HEK293 (cell line): Measurements from ENCODE around the gene ZNHIT2.

Source experiments
- HOXA7 ChIP-seq: sonication (generic); formaldehyde crosslinking; IDR thresholded peaks from 2 replicates; pipeline ENCODE4 v1.8.1; 2022; ENCODE audit warnings: missing genetic modification reagents, borderline replicate concordance
- KLF10 ChIP-seq: fragments of 450-650 bp; IDR thresholded peaks from 2 replicates; pipeline ENCODE4 v1.5.1; 2018; ENCODE audit warnings: missing biosample characterization, mild to moderate bottlenecking, missing genetic modification characterization
- PRDM1 ChIP-seq: fragments of 450-650 bp; formaldehyde crosslinking; IDR thresholded peaks from 2 replicates; pipeline ENCODE4; 2016; ENCODE audit warnings: missing biosample characterization, missing genetic modification characterization
- SCRT1 ChIP-seq: fragments of 450-650 bp; formaldehyde crosslinking; IDR thresholded peaks from 2 replicates; pipeline ENCODE4 v1.5.1; 2016; ENCODE audit warnings: missing biosample characterization, missing genetic modification characterization, borderline replicate concordance
- SCRT2 ChIP-seq: fragments of 450-650 bp; formaldehyde crosslinking; IDR thresholded peaks from 2 replicates; pipeline ENCODE4 v1.5.1; 2016; ENCODE audit warnings: missing biosample characterization, missing genetic modification characterization
- ZBTB7A ChIP-seq: fragments of 450-650 bp; formaldehyde crosslinking; IDR thresholded peaks from 2 replicates; pipeline ENCODE4 v1.5.1; 2016; ENCODE audit warnings: low read depth, missing biosample characterization, missing genetic modification characterization
- ZNF121 ChIP-seq: fragments of 450-650 bp; formaldehyde crosslinking; IDR thresholded peaks from 2 replicates; pipeline ENCODE4 v1.5.1; 2016; ENCODE audit warnings: missing biosample characterization, missing genetic modification characterization
- ZNF138 ChIP-seq: fragments of 450-650 bp; formaldehyde crosslinking; IDR thresholded peaks from 2 replicates; pipeline ENCODE4 v1.5.1; 2016; ENCODE audit warnings: missing biosample characterization, missing genetic modification characterization, borderline replicate concordance
- ZNF292 ChIP-seq: fragments of 450-650 bp; formaldehyde crosslinking; IDR thresholded peaks from 2 replicates; pipeline ENCODE4 v1.5.1; 2016; ENCODE audit warnings: low read depth, missing biosample characterization, missing genetic modification characterization, borderline replicate concordance
- ZNF514 ChIP-seq: fragments of 450-650 bp; formaldehyde crosslinking; IDR thresholded peaks from 2 replicates; pipeline ENCODE4 v1.5.1; 2016; ENCODE audit warnings: missing biosample characterization, missing genetic modification characterization
- ZNF521 ChIP-seq: fragments of 450-650 bp; formaldehyde crosslinking; IDR thresholded peaks from 2 replicates; pipeline ENCODE4 v1.5.1; 2017; ENCODE audit warnings: missing biosample characterization, mild to moderate bottlenecking, missing genetic modification characterization
- ZNF585B ChIP-seq: fragments of 450-650 bp; formaldehyde crosslinking; IDR thresholded peaks from 2 replicates; pipeline ENCODE4 v1.5.1; 2016; ENCODE audit warnings: missing biosample characterization, missing genetic modification characterization
- ZNF701 ChIP-seq: fragments of 450-650 bp; formaldehyde crosslinking; IDR thresholded peaks from 2 replicates; pipeline ENCODE4 v1.5.1; 2016; ENCODE audit warnings: missing biosample characterization, missing genetic modification characterization
- ZNF776 ChIP-seq: fragments of 450-650 bp; formaldehyde crosslinking; IDR thresholded peaks from 2 replicates; pipeline ENCODE4 v1.5.0; 2017; ENCODE audit warnings: missing biosample characterization, missing genetic modification characterization, borderline replicate concordance
- ZSCAN23 ChIP-seq: fragments of 450-650 bp; formaldehyde crosslinking; IDR thresholded peaks from 2 replicates; pipeline ENCODE4 v1.5.1; 2016; ENCODE audit warnings: missing biosample characterization, missing genetic modification characterization
- TF ChIP-seq, protein P1 (sequence below): fragments of 450-650 bp; formaldehyde crosslinking; conservative IDR thresholded peaks from 2 replicates; pipeline ENCODE4 v1.5.1; 2016; ENCODE audit warnings: low read depth, missing biosample characterization, missing genetic modification characterization
- TF ChIP-seq, protein P2 (sequence below): fragments of 450-650 bp; formaldehyde crosslinking; IDR thresholded peaks from 2 replicates; pipeline ENCODE4 v1.5.1; 2017; ENCODE audit warnings: missing biosample characterization, missing genetic modification characterization
- TF ChIP-seq, protein P3 (sequence below): fragments of 450-650 bp; formaldehyde crosslinking; IDR thresholded peaks from 2 replicates; pipeline ENCODE4 v1.5.1; 2016; ENCODE audit warnings: missing biosample characterization, missing genetic modification characterization
- TF ChIP-seq, protein P4 (sequence below): fragments of 450-650 bp; formaldehyde crosslinking; IDR thresholded peaks from 2 replicates; pipeline ENCODE4 v1.5.1; 2016; ENCODE audit warnings: missing biosample characterization, missing genetic modification characterization
- TF ChIP-seq, protein P5 (sequence below): fragments of 450-650 bp; formaldehyde crosslinking; IDR thresholded peaks from 2 replicates; pipeline ENCODE4 v1.5.1; 2017; ENCODE audit warnings: missing biosample characterization, missing genetic modification characterization
- TF ChIP-seq, protein P6 (sequence below): fragments of 450-650 bp; IDR thresholded peaks from 2 replicates; pipeline ENCODE4 v1.5.1; 2018; ENCODE audit warnings: missing biosample characterization, mild to moderate bottlenecking, missing genetic modification characterization
- TF ChIP-seq, protein P7 (sequence below): fragments of 450-650 bp; formaldehyde crosslinking; IDR thresholded peaks from 2 replicates; pipeline ENCODE4 v1.5.1; 2017; ENCODE audit warnings: missing biosample characterization, missing genetic modification characterization
- TF ChIP-seq, protein P8 (sequence below): fragments of 450-650 bp; formaldehyde crosslinking; IDR thresholded peaks from 2 replicates; pipeline ENCODE4 v1.5.1; 2016; ENCODE audit warnings: missing biosample characterization, missing genetic modification characterization

The ZNHIT2 gene

DNA sequence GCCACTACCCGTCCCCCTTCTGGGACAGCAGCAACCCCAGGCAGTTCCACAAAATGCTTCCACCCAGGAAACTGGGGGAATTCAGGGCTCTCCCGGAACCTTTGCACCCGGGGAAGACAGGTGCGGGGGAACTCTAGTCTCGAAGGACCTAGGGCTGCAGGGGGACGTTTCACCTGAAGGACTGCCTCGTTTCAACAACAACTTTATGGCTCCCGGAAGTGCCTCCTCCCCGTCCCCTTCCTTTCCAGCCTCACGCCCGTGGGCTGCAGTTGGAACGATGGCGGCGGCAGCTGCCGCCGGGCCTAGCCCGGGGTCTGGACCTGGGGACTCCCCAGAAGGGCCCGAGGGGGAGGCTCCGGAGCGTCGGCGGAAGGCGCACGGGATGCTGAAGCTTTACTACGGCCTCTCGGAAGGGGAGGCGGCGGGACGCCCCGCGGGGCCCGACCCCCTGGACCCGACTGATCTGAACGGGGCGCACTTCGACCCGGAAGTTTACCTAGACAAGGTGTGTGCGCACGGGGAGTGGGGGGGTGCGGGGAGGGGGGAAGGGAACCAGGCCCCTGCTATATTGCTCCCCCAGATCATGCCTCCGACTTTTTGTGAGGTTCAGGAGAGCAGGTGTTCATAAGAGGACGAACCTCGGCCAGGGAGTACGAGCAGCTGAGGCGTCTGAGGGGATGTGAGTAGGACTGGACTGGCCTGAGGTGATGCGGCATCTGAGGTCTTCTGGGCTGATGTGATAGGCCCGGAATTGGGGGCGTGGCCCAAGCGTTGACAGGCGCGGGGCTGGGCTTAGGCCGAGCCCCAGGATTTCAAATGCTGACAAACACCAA, 21.3 kb downstream of the ZNHIT2 start, which contains the start of gene VPS51 (continued):
- TF ChIP-seq, protein P1, sequence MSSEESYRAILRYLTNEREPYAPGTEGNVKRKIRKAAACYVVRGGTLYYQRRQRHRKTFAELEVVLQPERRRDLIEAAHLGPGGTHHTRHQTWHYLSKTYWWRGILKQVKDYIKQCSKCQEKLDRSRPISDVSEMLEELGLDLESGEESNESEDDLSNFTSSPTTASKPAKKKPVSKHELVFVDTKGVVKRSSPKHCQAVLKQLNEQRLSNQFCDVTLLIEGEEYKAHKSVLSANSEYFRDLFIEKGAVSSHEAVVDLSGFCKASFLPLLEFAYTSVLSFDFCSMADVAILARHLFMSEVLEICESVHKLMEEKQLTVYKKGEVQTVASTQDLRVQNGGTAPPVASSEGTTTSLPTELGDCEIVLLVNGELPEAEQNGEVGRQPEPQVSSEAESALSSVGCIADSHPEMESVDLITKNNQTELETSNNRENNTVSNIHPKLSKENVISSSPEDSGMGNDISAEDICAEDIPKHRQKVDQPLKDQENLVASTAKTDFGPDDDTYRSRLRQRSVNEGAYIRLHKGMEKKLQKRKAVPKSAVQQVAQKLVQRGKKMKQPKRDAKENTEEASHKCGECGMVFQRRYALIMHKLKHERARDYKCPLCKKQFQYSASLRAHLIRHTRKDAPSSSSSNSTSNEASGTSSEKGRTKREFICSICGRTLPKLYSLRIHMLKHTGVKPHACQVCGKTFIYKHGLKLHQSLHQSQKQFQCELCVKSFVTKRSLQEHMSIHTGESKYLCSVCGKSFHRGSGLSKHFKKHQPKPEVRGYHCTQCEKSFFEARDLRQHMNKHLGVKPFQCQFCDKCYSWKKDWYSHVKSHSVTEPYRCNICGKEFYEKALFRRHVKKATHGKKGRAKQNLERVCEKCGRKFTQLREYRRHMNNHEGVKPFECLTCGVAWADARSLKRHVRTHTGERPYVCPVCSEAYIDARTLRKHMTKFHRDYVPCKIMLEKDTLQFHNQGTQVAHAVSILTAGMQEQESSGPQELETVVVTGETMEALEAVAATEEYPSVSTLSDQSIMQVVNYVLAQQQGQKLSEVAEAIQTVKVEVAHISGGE (tag by site-specific recombination) = peak; percentile 100
- TF ChIP-seq ZBTB7A (tag by site-specific recombination) (0 out of 2 replicates have a peak, but pooled peaks have one; percentile 54), ZSCAN23 (tag by site-specific recombination) (peak; percentile 96), ZNF138 (tag by site-specific recombination) (no peak), KLF10 (tag by site-specific recombination) (peak; percentile 85; the same call in 1 of the 2 replicates), ZNF514 (tag by site-specific recombination) (no peak), ZNF292 (tag by site-specific recombination) (no peak), ZNF701 (no peak), PRDM1 (tag by site-specific recombination) (no peak), ZNF776 (tag by site-specific recombination) (no peak), ZNF585B (tag by site-specific recombination) (no peak), SCRT1 (tag by site-specific recombination) (no peak), SCRT2 (tag by site-specific recombination) (0 out of 2 replicates have a peak, but pooled peaks have one; percentile 39), ZNF521 (tag by site-specific recombination) (no peak), HOXA7 (no peak), ZNF121 (tag by site-specific recombination) (no peak)
- TF ChIP-seq, protein P2, sequence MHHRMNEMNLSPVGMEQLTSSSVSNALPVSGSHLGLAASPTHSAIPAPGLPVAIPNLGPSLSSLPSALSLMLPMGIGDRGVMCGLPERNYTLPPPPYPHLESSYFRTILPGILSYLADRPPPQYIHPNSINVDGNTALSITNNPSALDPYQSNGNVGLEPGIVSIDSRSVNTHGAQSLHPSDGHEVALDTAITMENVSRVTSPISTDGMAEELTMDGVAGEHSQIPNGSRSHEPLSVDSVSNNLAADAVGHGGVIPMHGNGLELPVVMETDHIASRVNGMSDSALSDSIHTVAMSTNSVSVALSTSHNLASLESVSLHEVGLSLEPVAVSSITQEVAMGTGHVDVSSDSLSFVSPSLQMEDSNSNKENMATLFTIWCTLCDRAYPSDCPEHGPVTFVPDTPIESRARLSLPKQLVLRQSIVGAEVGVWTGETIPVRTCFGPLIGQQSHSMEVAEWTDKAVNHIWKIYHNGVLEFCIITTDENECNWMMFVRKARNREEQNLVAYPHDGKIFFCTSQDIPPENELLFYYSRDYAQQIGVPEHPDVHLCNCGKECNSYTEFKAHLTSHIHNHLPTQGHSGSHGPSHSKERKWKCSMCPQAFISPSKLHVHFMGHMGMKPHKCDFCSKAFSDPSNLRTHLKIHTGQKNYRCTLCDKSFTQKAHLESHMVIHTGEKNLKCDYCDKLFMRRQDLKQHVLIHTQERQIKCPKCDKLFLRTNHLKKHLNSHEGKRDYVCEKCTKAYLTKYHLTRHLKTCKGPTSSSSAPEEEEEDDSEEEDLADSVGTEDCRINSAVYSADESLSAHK (tag by site-specific recombination) = peak; percentile 58; the same call in 1 of the 2 replicates
- TF ChIP-seq, protein P3, sequence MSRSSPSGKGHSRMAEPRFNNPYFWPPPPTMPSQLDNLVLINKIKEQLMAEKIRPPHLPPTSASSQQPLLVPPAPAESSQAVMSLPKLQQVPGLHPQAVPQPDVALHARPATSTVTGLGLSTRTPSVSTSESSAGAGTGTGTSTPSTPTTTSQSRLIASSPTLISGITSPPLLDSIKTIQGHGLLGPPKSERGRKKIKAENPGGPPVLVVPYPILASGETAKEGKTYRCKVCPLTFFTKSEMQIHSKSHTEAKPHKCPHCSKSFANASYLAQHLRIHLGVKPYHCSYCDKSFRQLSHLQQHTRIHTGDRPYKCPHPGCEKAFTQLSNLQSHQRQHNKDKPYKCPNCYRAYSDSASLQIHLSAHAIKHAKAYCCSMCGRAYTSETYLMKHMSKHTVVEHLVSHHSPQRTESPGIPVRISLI (tag by site-specific recombination) = no peak
- TF ChIP-seq, protein P4, sequence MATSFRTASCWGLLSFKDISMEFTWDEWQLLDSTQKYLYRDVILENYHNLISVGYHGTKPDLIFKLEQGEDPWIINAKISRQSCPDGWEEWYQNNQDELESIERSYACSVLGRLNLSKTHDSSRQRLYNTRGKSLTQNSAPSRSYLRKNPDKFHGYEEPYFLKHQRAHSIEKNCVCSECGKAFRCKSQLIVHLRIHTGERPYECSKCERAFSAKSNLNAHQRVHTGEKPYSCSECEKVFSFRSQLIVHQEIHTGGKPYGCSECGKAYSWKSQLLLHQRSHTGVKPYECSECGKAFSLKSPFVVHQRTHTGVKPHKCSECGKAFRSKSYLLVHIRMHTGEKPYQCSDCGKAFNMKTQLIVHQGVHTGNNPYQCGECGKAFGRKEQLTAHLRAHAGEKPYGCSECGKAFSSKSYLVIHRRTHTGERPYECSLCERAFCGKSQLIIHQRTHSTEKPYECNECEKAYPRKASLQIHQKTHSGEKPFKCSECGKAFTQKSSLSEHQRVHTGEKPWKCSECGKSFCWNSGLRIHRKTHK = no peak
- TF ChIP-seq, protein P5, sequence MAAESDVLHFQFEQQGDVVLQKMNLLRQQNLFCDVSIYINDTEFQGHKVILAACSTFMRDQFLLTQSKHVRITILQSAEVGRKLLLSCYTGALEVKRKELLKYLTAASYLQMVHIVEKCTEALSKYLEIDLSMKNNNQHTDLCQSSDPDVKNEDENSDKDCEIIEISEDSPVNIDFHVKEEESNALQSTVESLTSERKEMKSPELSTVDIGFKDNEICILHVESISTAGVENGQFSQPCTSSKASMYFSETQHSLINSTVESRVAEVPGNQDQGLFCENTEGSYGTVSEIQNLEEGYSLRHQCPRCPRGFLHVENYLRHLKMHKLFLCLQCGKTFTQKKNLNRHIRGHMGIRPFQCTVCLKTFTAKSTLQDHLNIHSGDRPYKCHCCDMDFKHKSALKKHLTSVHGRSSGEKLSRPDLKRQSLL (tag by site-specific recombination) = peak; percentile 77
- TF ChIP-seq, protein P6, sequence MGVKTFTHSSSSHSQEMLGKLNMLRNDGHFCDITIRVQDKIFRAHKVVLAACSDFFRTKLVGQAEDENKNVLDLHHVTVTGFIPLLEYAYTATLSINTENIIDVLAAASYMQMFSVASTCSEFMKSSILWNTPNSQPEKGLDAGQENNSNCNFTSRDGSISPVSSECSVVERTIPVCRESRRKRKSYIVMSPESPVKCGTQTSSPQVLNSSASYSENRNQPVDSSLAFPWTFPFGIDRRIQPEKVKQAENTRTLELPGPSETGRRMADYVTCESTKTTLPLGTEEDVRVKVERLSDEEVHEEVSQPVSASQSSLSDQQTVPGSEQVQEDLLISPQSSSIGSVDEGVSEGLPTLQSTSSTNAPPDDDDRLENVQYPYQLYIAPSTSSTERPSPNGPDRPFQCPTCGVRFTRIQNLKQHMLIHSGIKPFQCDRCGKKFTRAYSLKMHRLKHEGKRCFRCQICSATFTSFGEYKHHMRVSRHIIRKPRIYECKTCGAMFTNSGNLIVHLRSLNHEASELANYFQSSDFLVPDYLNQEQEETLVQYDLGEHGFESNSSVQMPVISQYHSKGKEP (tag by site-specific recombination) = peak; percentile 90
- TF ChIP-seq, protein P7, sequence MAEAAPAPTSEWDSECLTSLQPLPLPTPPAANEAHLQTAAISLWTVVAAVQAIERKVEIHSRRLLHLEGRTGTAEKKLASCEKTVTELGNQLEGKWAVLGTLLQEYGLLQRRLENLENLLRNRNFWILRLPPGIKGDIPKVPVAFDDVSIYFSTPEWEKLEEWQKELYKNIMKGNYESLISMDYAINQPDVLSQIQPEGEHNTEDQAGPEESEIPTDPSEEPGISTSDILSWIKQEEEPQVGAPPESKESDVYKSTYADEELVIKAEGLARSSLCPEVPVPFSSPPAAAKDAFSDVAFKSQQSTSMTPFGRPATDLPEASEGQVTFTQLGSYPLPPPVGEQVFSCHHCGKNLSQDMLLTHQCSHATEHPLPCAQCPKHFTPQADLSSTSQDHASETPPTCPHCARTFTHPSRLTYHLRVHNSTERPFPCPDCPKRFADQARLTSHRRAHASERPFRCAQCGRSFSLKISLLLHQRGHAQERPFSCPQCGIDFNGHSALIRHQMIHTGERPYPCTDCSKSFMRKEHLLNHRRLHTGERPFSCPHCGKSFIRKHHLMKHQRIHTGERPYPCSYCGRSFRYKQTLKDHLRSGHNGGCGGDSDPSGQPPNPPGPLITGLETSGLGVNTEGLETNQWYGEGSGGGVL (tag by site-specific recombination) = 0 out of 2 replicates have a peak, but pooled peaks have one; percentile 20
- TF ChIP-seq, protein P8, sequence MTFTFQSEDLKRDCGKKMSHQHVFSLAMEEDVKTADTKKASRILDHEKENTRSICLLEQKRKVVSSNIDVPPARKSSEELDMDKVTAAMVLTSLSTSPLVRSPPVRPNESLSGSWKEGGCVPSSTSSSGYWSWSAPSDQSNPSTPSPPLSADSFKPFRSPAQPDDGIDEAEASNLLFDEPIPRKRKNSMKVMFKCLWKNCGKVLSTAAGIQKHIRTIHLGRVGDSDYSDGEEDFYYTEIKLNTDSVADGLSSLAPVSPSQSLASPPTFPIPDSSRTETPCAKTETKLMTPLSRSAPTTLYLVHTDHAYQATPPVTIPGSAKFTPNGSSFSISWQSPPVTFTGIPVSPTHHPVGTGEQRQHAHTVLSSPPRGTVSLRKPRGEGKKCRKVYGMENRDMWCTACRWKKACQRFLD (tag by site-specific recombination) = no peak
